Type B pancreatic cell (in vitro differentiated cells): Measurements from ENCODE around the gene CRTC3. TPM values are rescaled to one million over a fixed set of nuclear protein-coding genes. Genes with fewer than 3 reads are reported as not detected.
"Not testable (repeated sequence)": the region's sequence is repeated elsewhere in the genome, so short reads cannot be mapped to it uniquely, and the experiment has no call there.

ENCODE experiments used
- DNase-seq: peaks from one replicate; pipeline ENCODE4 v3.0.0; 2021; ENCODE audit warnings: mixed read lengths; ENCODE audit not compliant: unreplicated experiment; ENCODE audit errors: extremely low spot score
- H3K27ac Mint-ChIP-seq: 2 replicates; pipeline ENCODE4 v1.8.0; 2021; ENCODE audit warnings: mild to moderate bottlenecking, mixed read lengths
- H3K27me3 Mint-ChIP-seq: 2 replicates; pipeline ENCODE4 v1.8.0; 2021; ENCODE audit warnings: mixed read lengths
- H3K36me3 Mint-ChIP-seq: 2 replicates; pipeline ENCODE4 v1.8.0; 2021; ENCODE audit warnings: mixed read lengths
- H3K4me1 Mint-ChIP-seq: one replicate; pipeline ENCODE4 v1.8.0; 2021; ENCODE audit warnings: mixed read lengths; ENCODE audit not compliant: unreplicated experiment
- H3K4me3 Mint-ChIP-seq: 2 replicates; pipeline ENCODE4 v1.8.0; 2021; ENCODE audit warnings: mild to moderate bottlenecking, mixed read lengths
- H3K9me3 Mint-ChIP-seq: 2 replicates; pipeline ENCODE4 v1.8.0; 2021; ENCODE audit warnings: mixed read lengths
- total RNA-seq: library from RNA; stranded (reverse); gene quantifications from 2 replicates; pipeline ENCODE4 v1.2.1, GENCODE V29; 2021; ENCODE audit warnings: low replicate concordance
- TF ChIP-seq, protein P1 (sequence below): fragments of 200-600 bp; sonication (generic); conservative IDR thresholded peaks from 2 replicates; pipeline ENCODE4 v1.5.0; 2021; ENCODE audit warnings: antibody characterized with exemption, mild to moderate bottlenecking

CRTC3 gene
- total RNA-seq, 1 donor from 2014 or later = 31.4 TPM

- TF ChIP-seq, protein P1, sequence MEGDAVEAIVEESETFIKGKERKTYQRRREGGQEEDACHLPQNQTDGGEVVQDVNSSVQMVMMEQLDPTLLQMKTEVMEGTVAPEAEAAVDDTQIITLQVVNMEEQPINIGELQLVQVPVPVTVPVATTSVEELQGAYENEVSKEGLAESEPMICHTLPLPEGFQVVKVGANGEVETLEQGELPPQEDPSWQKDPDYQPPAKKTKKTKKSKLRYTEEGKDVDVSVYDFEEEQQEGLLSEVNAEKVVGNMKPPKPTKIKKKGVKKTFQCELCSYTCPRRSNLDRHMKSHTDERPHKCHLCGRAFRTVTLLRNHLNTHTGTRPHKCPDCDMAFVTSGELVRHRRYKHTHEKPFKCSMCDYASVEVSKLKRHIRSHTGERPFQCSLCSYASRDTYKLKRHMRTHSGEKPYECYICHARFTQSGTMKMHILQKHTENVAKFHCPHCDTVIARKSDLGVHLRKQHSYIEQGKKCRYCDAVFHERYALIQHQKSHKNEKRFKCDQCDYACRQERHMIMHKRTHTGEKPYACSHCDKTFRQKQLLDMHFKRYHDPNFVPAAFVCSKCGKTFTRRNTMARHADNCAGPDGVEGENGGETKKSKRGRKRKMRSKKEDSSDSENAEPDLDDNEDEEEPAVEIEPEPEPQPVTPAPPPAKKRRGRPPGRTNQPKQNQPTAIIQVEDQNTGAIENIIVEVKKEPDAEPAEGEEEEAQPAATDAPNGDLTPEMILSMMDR = no peak
- Mint-ChIP-seq H3K4me1 (no peaks in the 10 kb centered on the region), H3K27ac (no peak overlapping the region), H3K36me3 (peaks cover 19% of the 10 kb centered on the region), H3K9me3 (no peaks in the 10 kb centered on the region), H3K27me3 (no peaks in the 10 kb centered on the region), H3K4me3 (no peak overlapping the region)
- no peak for DNase-seq
These were observed 94.7 kb downstream of the CRTC3 start for GRCh38 chr15:90624278-90624981.

GRCh38 chr15:90625037-90625436, 95.3 kb downstream of the CRTC3 start:
- no peak for DNase-seq
- TF ChIP-seq, protein P1 = no peak
- no peak overlapping the region for H3K4me3 Mint-ChIP-seq
- H3K27me3 Mint-ChIP-seq = no peaks in the 10 kb centered on the region
- no peak overlapping the region for H3K27ac Mint-ChIP-seq
- no peaks in the 10 kb centered on the region for H3K4me1 Mint-ChIP-seq
- no peaks in the 10 kb centered on the region for H3K9me3 Mint-ChIP-seq
- H3K36me3 Mint-ChIP-seq = peaks cover 21% of the 10 kb centered on the region

- TF ChIP-seq, protein P1 = no peak
- peaks cover 26% of the 10 kb centered on the region for H3K36me3 Mint-ChIP-seq
These were observed 99.5 kb downstream of the CRTC3 start for GRCh38 chr15:90629217-90629616.

DNA sequence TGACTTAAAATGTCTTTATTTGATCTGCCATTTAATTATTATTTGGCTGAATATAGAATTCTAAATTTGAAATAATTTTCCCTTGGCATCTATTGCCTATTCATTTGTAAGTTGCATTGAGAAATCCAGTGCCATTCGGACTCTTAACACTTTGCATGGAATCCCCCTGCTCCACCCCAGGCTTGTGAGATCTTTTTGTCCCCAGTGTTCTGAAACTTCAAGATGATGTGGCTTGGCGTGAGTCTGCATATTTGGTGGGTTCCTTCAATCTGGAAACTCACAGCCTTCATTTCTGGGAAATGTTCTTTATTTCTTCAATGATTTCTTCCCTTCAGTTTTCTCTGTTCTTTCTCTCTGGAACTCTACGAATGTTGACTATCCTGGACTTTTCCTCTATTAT, 103.6 kb downstream of the CRTC3 start:
- H3K27ac Mint-ChIP-seq = no peak overlapping the region
- DNase-seq = no peak
- TF ChIP-seq, protein P1 = no peak
- no peaks in the 10 kb centered on the region for H3K9me3 Mint-ChIP-seq
- no peak overlapping the region for H3K4me3 Mint-ChIP-seq
- peaks cover 32% of the 10 kb centered on the region for H3K36me3 Mint-ChIP-seq
- no peaks in the 10 kb centered on the region for H3K4me1 Mint-ChIP-seq
- no peaks in the 10 kb centered on the region for H3K27me3 Mint-ChIP-seq

More at GRCh38 chr15:90629217-90629616, 99.5 kb downstream of the CRTC3 start:
- Mint-ChIP-seq H3K4me1 (no peaks in the 10 kb centered on the region), H3K9me3 (no peaks in the 10 kb centered on the region), H3K4me3 (no peak overlapping the region), H3K27me3 (no peaks in the 10 kb centered on the region), H3K27ac (no peak overlapping the region)
- DNase-seq = no peak

DNA sequence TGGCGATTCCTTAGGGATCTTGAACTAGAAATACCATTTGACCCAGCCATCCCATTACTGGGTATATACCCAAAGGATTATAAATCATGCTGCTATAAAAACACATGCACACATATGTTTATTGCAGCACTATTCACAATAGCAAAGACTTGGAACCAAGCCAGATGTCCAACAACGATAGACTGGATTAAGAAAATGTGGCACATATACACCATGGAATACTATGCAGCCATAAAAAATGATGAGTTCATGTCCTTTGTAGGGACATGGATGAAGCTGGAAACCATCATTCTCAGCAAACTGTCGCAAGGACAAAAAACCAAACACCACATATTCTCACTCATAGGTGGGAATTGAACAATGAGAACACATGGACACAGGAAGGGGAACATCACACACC, 107.3 kb downstream of the CRTC3 start:
- H3K36me3 Mint-ChIP-seq = peaks cover 33% of the 10 kb centered on the region
- not testable (repeated sequence) for H3K9me3 Mint-ChIP-seq, H3K4me3 Mint-ChIP-seq, DNase-seq, H3K27ac Mint-ChIP-seq, H3K4me1 Mint-ChIP-seq, H3K27me3 Mint-ChIP-seq

- TF ChIP-seq, protein P1 = no peak
- no peaks in the 10 kb centered on the region for H3K27me3 Mint-ChIP-seq
These were observed 108.0 kb downstream of the CRTC3 start for GRCh38 chr15:90637693-90638092.

More at GRCh38 chr15:90637693-90638092, 108.0 kb downstream of the CRTC3 start:
- Mint-ChIP-seq H3K27ac (no peak overlapping the region), H3K9me3 (no peaks in the 10 kb centered on the region), H3K4me3 (no peak overlapping the region), H3K36me3 (peaks cover 37% of the 10 kb centered on the region), H3K4me1 (no peaks in the 10 kb centered on the region)
- DNase-seq = no peak
